Common myeloid progenitor, CD34-positive (primary cell): ENCODE results near the gene PPDPF.

Experiments
- CTCF ChIA-PET: fragments of 350-600 bp; sonication (Branson Sonifier 250); formaldehyde crosslinking; loops from one replicate; lab custom pipeline; 2021; ENCODE audit warnings: antibody characterized with exemption; lab: Charles Lee
- POLR2A ChIA-PET: fragments of 350-600 bp; sonication (Branson Sonifier 250); formaldehyde crosslinking; loops from one replicate; lab custom pipeline; 2021; ENCODE audit warnings: antibody characterized with exemption; lab: Charles Lee
- DNase-seq, 3 donors: peaks; one replicate each; pipeline versions ENCODE4 v3.0.0 to v3.0.0-alpha.2; 2013
- H3K27ac ChIP-seq, 2 experiments: 1 replicate in 1 of 2; 2 replicates in 1 of 2; pipeline ENCODE4 v1.7.0; 2013; ENCODE audit warnings: inconsistent platforms in 2 of 2, low read length in 2 of 2, mild to moderate bottlenecking in 2 of 2, low read depth in 1 of 2, moderate library complexity in 1 of 2; ENCODE audit not compliant: severe bottlenecking in 2 of 2, insufficient read depth in 1 of 2, poor library complexity in 1 of 2
- H3K27me3 ChIP-seq, 5 experiments: replicated peaks in 2 of 5; 1 replicate in 3 of 5; 2 replicates in 2 of 5; pipeline versions ENCODE4 v1.6.1 to v1.7.0; 2013; ENCODE audit warnings: low read length in 4 of 5, mild to moderate bottlenecking in 2 of 5, moderate library complexity in 2 of 5, inconsistent platforms in 1 of 5; ENCODE audit not compliant: insufficient read depth in 5 of 5, control insufficient read depth in 4 of 5
- H3K36me3 ChIP-seq, 4 experiments: 1 replicate in 2 of 4; 2 replicates in 2 of 4; pipeline versions ENCODE4 v1.6.1 to v1.7.0; 2013; ENCODE audit warnings: low read length in 3 of 4, control low read depth in 1 of 4, mild to moderate bottlenecking in 1 of 4; ENCODE audit not compliant: control insufficient read depth in 4 of 4, insufficient read depth in 4 of 4
- H3K4me1 ChIP-seq, 4 experiments: 1 replicate in 3 of 4; 2 replicates in 1 of 4; pipeline versions ENCODE4 v1.6.1 to v1.7.1; 2013; ENCODE audit warnings: low read length in 3 of 4, mild to moderate bottlenecking in 3 of 4, control low read depth in 1 of 4, inconsistent platforms in 1 of 4, moderate library complexity in 1 of 4; ENCODE audit not compliant: control insufficient read depth in 4 of 4, insufficient read depth in 4 of 4; ENCODE audit errors: control extremely low read depth in 1 of 4
- H3K4me3 ChIP-seq, 7 experiments: 1 replicate in 4 of 7; 2 replicates in 3 of 7; pipeline versions ENCODE4 v1.5.1 to v1.7.0; 2013; ENCODE audit warnings: mild to moderate bottlenecking in 7 of 7, low read length in 6 of 7, moderate library complexity in 6 of 7, inconsistent platforms in 2 of 7, low read depth in 2 of 7, control low read depth in 1 of 7; ENCODE audit not compliant: insufficient read depth in 4 of 7, control insufficient read depth in 1 of 7; ENCODE audit errors: extremely low read depth in 1 of 7
- H3K9me3 ChIP-seq, 5 experiments: 1 replicate in 4 of 5; 2 replicates in 1 of 5; pipeline versions ENCODE4 v1.6.1 to v1.7.1; 2013; ENCODE audit warnings: low read length in 4 of 5, mild to moderate bottlenecking in 2 of 5, inconsistent platforms in 1 of 5, low read depth in 1 of 5, moderate library complexity in 1 of 5; ENCODE audit not compliant: control insufficient read depth in 4 of 5, insufficient read depth in 2 of 5; ENCODE audit errors: control extremely low read depth in 1 of 5
- WGBS: methylation state at CpG from one replicate; pipeline ENCODE4 v1.1.5; 2013; ENCODE audit not compliant: insufficient coverage; 5-methylcytosine and 5-hydroxymethylcytosine counted together

The PPDPF gene

GRCh38 chr20:63533388-63533787 is 12.8 kb downstream of the PPDPF start:
- Histone ChIP-seq H3K4me1 (peaks cover 0 to 17% (median 15%) of the 10 kb centered on the region in 4 experiments), H3K27me3 (peaks cover 0 to 3% (median 0%) of the 10 kb centered on the region in 5 experiments), H3K4me3 (no peak overlapping the region), H3K36me3 (no peaks in the 10 kb centered on the region), H3K27ac (no peak overlapping the region), H3K9me3 (no peaks in the 10 kb centered on the region)
- CTCF ChIA-PET = no interaction called here
- POLR2A ChIA-PET = no interaction called here
- 90% methylated on average over 10 of the region's 14 CpGs for WGBS
- no peak for DNase-seq

GRCh38 chr20:63533871-63534393 is 13.4 kb downstream of the PPDPF start:
- H3K36me3 ChIP-seq = no peaks in the 10 kb centered on the region
- H3K9me3 ChIP-seq = no peaks in the 10 kb centered on the region
- H3K4me3 ChIP-seq = no peak overlapping the region
- peaks cover 0 to 23% (median 18%) of the 10 kb centered on the region in 4 experiments for H3K4me1 ChIP-seq
- ChIA-PET POLR2A (no interaction called here), CTCF (no interaction called here)
- WGBS = 96% methylated on average over 25 of the region's 28 CpGs
- no peak for DNase-seq
- no peak overlapping the region for H3K27ac ChIP-seq
- H3K27me3 ChIP-seq = peaks cover 0 to 3% (median 0%) of the 10 kb centered on the region in 5 experiments

- ChIA-PET CTCF (interaction anchor here (4.8 kb wide), 1 partner anchor 13 kb away, joined by 31 read pairs; the partner anchor contains the start of gene PPDPF), POLR2A (no interaction called here)
- no peak overlapping the region for H3K4me3 ChIP-seq
- H3K27me3 ChIP-seq = peaks cover 0 to 3% (median 0%) of the 10 kb centered on the region in 5 experiments
- no peak overlapping the region for H3K27ac ChIP-seq
- no peaks in the 10 kb centered on the region for H3K9me3 ChIP-seq
- 94% methylated on average over 12 of the region's 12 CpGs for WGBS
- no peak for DNase-seq
- H3K36me3 ChIP-seq = no peaks in the 10 kb centered on the region
- peaks cover 0 to 26% (median 19%) of the 10 kb centered on the region in 4 experiments for H3K4me1 ChIP-seq
These were observed 13.9 kb downstream of the PPDPF start for GRCh38 chr20:63534427-63534830.

GRCh38 chr20:63534831-63535651 is 14.5 kb downstream of the PPDPF start:
- WGBS = 82% methylated on average over 43 of the region's 49 CpGs
- peaks cover 0 to 26% (median 19%) of the 10 kb centered on the region in 4 experiments for H3K4me1 ChIP-seq
- H3K4me3 ChIP-seq = no peak overlapping the region
- ChIA-PET POLR2A (no interaction called here), CTCF (interaction anchor here (4.8 kb wide), 1 partner anchor 14 kb away, joined by 31 read pairs; the partner anchor contains the start of gene PPDPF)
- no peaks in the 10 kb centered on the region for H3K9me3 ChIP-seq
- H3K27me3 ChIP-seq = no peaks in the 10 kb centered on the region
- peak in 1 of 3 donors; percentile 29 for DNase-seq
- no peaks in the 10 kb centered on the region for H3K36me3 ChIP-seq
- no peak overlapping the region for H3K27ac ChIP-seq

GRCh38 chr20:63536241-63536977 is 15.8 kb downstream of the PPDPF start:
- CTCF ChIA-PET = interaction anchor here (0.6 to 4.8 kb wide), 16 partner anchors 8 to 327 kb away, joined by 3 to 31 read pairs (median 4); partner anchors contain the start of genes PPDPF and SRMS
- Histone ChIP-seq H3K27ac (no peak overlapping the region), H3K4me3 (no peak overlapping the region), H3K27me3 (no peaks in the 10 kb centered on the region), H3K36me3 (no peaks in the 10 kb centered on the region), H3K9me3 (no peaks in the 10 kb centered on the region), H3K4me1 (peaks cover 0 to 26% (median 19%) of the 10 kb centered on the region in 4 experiments)
- peak in 2 of 3 donors; percentile 29 to 34 for DNase-seq
- WGBS = 89% methylated on average over 35 of the region's 35 CpGs
- POLR2A ChIA-PET = no interaction called here

- H3K9me3 ChIP-seq = no peaks in the 10 kb centered on the region
- no peaks in the 10 kb centered on the region for H3K27me3 ChIP-seq
- 67% methylated on average over 24 of the region's 29 CpGs for WGBS
- no peak for DNase-seq
- POLR2A ChIA-PET = interaction anchor here (0.6 to 1.3 kb wide), 4 partner anchors 8 to 105 kb away, joined by 3 to 5 read pairs (median 3); no protein-coding TSS in a partner anchor
- H3K4me3 ChIP-seq = peak within 1 kb of the TSS in 5 of 7 experiments; percentile 36 to 75 (median 61)
- peaks cover 0 to 26% (median 19%) of the 10 kb centered on the region in 4 experiments for H3K4me1 ChIP-seq
- H3K36me3 ChIP-seq = no peaks in the 10 kb centered on the region
- CTCF ChIA-PET = interaction anchor here (0.6 to 4.8 kb wide), 26 partner anchors 9 to 523 kb away, joined by 3 to 31 read pairs (median 4); partner anchors contain the start of genes PPDPF and SRMS
- H3K27ac ChIP-seq = no peak within 1 kb of the TSS
These were observed 16.5 kb downstream of the PPDPF start, which contains the start of gene PTK6 for GRCh38 chr20:63536997-63537524. PTK6 (minus strand) TSS chr20:63537376; CDS start chr20:63537314, 62 bp downstream.
